Regular cardiac myocyte (primary cell): ENCODE results near the gene WDR74. TPM values are rescaled to one million over a fixed set of nuclear protein-coding genes. Genes with fewer than 3 reads are reported as not detected.

Source experiments
- total RNA-seq: library from RNA; depleted of rRNA; stranded (reverse); fragments of >200 nt; gene quantifications from 2 replicates; pipeline ENCODE4 v1.2.3, GENCODE V29; 2014

WDR74 gene
- 40.3 and 59.8 TPM in 2 replicates for total RNA-seq

DNA sequence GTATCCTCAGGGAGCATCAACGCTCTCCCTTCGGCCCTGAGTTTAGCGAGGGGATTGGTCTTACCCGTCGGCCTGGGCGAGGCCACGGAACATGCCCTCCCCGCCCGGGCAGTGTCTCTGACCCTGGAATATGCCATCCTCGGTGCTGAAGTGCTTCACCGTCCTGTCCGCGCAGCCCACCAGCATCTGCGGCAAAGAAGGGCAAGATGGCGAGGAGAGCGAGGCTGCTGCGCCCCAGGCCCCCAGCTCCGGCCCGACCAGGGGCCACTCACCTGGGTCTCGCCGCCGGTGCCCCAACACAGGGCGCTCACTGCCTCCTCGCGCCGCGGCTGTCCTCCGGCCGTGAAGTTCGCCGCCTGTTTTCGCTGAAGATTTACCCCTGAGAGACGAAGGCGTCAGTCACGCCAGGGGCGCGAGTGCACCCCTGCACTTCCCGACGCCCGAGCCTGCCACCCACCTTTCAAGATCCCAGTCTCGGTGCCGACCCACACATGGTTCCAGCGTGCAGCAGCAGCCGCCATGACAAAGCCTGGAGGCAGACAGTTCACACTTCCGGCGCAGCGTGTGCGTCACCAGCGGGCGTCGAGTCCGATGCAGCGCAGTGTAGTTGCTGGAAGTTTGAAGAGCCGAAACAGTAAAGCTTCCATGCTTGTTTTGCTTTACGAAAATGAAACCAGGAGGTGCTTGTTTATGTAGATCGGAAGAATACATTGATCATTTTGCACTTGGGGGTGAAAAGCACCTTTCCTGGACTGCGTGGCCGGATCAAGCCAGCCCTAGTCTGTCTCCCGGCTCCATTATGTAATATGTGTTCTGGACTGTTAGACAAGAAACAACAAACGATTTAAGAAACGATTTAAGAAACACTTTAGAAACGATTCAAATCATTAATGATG, at the start of gene WDR74:
TSS of gene WDR74 (minus strand) at position 541 of the 896 bp plus-strand sequence. CDS start at position 521, 20 bp downstream.

DNA sequence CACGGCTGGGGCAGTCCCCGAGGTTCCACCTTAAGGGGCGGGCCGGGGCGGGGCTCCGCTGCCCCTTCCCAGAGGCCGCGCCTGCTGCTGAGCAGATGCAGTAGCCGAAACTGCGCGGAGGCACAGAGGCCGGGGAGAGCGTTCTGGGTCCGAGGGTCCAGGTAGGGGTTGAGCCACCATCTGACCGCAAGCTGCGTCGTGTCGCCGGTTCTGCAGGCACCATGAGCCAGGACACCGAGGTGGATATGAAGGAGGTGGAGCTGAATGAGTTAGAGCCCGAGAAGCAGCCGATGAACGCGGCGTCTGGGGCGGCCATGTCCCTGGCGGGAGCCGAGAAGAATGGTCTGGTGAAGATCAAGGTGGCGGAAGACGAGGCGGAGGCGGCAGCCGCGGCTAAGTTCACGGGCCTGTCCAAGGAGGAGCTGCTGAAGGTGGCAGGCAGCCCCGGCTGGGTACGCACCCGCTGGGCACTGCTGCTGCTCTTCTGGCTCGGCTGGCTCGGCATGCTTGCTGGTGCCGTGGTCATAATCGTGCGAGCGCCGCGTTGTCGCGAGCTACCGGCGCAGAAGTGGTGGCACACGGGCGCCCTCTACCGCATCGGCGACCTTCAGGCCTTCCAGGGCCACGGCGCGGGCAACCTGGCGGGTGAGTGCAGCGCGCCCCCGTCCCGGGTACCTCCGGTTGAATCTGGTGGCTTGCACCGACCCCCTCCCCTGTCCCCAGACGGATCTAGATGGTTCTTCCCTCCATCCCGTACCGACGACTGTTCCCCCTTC, 41.6 kb upstream of the WDR74 start, which contains the start of gene SLC3A2:
TSS of gene SLC3A2 (plus strand) at position 94 of the 776 bp plus-strand sequence. CDS start at position 222, 128 bp downstream.

DNA sequence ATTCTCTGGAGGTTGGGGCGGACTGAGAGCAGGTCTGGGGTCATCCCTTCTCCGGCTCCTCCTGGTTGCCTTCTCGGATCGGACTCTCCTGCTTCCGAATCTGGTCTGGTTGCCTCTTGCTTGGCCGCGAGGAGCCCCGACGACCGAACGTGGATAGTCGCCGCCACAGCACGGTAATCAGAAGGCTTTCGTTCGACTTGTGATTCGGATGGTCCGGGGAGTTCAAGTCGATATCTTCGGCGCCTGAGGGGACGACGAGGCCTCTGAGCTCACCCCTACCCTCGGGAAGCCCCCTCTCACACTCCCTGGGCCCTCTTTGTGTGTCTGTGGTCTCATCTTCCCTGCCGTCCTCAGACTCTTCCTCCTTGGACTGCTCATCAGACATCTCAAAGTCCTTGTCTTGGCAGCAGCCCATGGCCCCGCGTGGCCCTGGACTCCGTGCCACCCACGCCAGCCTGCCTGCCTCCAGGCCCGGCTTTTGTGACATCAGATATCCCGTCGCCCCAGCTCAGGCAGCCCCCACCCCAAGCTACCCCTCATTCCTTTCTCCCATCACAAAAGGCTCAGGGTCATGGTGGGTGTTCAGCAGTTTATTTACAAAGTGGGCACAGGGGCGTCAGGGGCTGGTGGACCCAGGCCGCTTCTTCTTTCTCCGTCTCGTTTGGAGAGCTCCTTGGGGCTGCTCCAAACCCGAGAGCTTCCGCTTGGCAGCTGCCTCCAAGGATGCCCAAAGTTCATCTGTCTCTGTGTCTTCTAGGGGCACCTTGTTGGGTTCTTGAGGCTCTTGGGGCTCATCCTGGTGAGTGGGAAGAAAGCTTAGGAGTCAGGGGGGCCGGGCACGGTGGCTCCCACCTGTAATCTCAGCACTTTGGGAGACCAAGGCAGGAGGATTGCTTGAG, 6.8 kb downstream of the WDR74 start, which contains the start of gene TEX54:
TSS of gene TEX54 (minus strand) at position 506 of the 899 bp plus-strand sequence.

DNA sequence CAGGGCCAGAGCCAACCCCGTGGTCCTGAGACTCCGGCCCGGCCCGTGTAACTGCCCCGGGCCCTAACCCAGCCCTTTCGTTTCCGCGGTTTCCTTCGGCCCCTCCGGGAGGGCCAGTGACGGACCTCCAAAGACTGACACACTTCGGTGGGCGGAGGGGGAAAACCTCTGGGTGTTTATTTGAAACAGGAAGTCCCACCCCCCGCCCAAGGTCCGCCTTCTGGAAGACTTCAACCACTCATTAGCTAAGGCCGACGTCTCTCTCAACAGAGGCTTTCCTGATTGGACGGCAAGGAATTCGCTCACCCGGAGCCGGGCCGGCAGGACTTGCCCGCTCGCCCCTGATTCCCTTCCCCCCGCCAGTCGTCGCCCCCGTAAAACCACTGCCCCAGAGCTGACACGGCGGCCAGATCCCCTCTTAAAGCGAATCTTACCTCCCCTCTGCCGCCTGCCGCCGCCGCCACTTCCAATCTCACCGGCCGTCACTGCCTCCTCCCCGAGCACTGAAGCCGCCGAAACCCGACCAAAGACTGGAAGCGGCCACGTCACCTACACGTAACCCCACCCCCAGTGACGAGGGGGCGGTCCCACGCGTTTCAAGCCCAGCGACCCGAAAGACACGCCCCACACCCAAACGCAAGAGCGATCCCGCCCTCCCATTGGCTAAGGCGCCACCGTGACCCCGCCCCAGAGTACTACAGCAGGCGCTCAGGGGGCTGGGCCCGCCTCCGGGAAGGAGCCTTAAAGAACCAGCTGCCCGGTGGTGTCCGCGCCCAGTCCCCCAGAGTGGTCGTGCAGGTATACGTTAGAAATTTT, 7.7 kb downstream of the WDR74 start, which contains the start of gene STX5:
TSS of gene STX5 (minus strand) at position 532 of the 816 bp plus-strand sequence. CDS start 808 bp downstream, outside the sequence.

DNA sequence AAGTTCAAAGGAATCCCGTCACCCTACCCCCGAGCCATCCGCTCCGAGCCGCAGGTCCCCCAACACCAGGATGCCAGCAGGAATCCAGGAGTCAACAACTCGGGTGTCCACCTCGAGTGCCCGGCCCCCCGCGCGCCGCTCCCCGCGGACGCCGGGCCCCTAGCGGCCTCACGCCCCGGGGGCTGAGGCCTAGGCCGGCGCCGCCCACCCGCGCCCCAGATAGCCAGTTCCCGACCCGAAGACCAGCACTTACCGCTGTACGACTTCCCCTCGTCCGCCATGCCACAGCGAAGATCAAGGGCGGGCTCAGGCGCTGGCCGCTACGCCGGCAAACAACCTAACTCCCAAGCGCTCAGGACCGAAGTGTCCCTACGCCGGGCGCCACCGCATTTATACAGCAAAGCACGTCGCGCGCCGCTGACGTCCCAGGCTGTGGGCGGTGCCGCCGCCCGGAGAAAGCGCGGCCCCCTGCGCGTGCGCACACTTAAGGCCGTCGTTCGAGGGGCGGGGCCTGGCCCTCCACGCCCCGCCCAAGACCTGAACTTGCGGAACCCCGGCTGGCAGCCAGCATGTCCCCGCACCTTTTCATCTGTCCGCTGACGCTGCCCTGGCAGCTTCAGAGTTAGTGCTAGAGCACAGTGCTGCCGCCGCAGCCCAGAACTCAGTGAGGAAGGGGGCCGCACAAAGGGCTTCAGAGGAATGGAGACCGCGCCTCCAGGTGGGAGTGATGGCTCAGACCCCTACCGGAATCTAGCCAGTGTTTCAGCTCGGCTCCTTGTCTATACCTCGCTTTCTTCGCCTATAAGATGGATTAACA, 34.1 kb downstream of the WDR74 start, which contains the start of gene NXF1:
TSS of gene NXF1 (minus strand) at position 365 of the 817 bp plus-strand sequence. CDS start at position 281, 84 bp downstream.

DNA sequence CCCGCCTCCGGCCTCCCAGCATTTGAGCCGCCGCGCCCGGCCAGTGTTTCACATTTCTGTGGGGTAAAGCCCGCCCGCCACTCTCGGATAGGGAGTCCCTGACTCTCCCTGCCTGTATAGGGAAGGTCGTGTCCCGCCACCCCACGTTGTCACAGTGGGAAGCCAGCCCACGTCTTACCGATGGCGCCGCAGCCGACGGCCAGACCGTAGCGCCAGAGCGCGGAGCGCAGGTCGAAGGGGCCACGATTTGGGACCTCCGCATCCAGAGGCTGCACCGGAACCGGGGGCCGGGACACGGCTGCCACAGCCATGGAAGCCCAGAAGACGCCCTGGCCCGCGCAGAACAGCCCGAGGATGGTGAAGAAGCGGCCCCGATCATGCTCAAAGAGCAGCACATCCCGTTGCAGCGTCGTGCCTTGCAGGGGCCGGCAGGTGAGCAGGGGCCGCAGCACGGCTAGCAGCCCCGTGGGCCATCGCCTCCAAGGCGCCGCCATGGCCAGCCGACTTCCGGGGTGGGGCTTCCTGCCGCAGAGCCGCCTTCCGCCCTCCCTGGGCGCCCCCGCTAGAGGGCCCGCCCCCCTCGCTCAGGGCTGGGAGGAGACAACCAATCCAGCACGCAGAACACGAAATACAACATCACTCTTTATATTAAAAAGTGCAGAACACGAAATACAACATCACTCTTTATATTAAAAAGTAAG, 47.7 kb downstream of the WDR74 start, which contains the start of gene TMEM223:
TSS of gene TMEM223 (minus strand) at position 506 of the 701 bp plus-strand sequence. CDS start at position 494, 12 bp downstream.

DNA sequence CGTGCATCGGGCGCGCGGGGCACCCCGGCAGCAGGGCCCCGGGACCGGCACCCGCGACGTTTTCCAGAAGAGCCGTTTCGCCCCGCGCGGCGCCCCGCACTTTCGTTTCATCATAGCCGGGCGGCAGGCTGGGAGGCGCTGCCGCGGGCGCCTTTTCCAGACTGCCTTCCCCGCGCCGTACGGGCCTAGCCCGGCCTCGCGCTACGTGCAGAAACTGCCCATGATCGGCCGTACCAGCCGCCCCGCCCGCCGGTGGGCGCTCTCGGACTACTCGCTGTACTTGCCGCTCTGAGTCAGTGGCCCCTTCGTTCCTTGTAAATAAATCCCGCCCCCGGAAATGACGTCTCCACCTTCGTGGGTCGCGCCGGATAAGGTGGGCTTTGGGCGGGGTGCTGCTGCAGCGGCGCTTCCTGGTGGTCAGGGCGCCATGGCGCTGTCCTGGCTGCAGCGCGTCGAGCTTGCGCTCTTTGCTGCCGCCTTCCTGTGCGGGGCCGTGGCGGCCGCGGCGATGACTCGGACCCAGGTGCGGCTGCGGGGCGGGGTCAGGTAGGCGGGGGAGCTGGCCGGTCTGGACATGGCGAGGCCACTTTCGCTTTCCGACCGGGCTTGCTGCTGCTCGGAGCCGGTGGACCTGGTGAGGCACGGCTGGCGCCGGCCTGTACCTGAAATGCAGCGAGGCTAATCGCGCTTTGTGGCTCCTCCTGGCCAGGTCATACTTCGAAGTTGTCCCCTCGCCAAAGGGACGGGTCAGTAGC, 52.2 kb downstream of the WDR74 start, which contains the start of gene TMEM179B:
TSS of gene TMEM179B (plus strand) at position 398 of the 755 bp plus-strand sequence. CDS start at position 428, 30 bp downstream.

Other genes with a start within 250 kb of the WDR74 start
- 6.2 and 7.9 TPM in 2 replicates for gene TUT1, start 248.1 kb downstream of the WDR74 start, total RNA-seq
- 93.6 and 166 TPM in 2 replicates for gene MTA2, start 237.7 kb downstream of the WDR74 start, total RNA-seq
- 13.2 and 15.1 TPM in 2 replicates for gene EML3, start 226.8 kb downstream of the WDR74 start, total RNA-seq
- 2.0 and 3.1 TPM in 2 replicates for gene ROM1, start 226.3 kb downstream of the WDR74 start, total RNA-seq
- gene B3GAT3, start 217.6 kb downstream of the WDR74 start, total RNA-seq: 39.5 and 39.7 TPM in 2 replicates
- gene GANAB, start 193.0 kb downstream of the WDR74 start, total RNA-seq: 233 and 273 TPM in 2 replicates
- 17.2 and 33.7 TPM in 2 replicates for gene INTS5, start 186.3 kb downstream of the WDR74 start, total RNA-seq
- 21.4 and 48.1 TPM in 2 replicates for gene C11orf98, start 174.4 kb downstream of the WDR74 start, total RNA-seq
- 9.8 and 11.0 TPM in 2 replicates for gene CSKMT, start 174.3 kb downstream of the WDR74 start, total RNA-seq
- 7.0 and 13.2 TPM in 2 replicates for gene UQCC3, start 167.9 kb downstream of the WDR74 start, total RNA-seq
- gene LBHD1, start 167.3 kb downstream of the WDR74 start, total RNA-seq: 2.5 and 3.7 TPM in 2 replicates
- gene UBXN1, start 160.5 kb downstream of the WDR74 start, total RNA-seq: 110 and 143 TPM in 2 replicates
- gene LRRN4CL, start 150.1 kb downstream of the WDR74 start, total RNA-seq: 0.58 and 9.6 TPM in 2 replicates
- 48.3 and 54.4 TPM in 2 replicates for gene BSCL2, start 132.2 kb downstream of the WDR74 start, total RNA-seq
- not detected in 2 replicates for gene GNG3, start 131.9 kb downstream of the WDR74 start, total RNA-seq
- gene HNRNPUL2, start 112.1 kb downstream of the WDR74 start, total RNA-seq: 5.6 and 6.1 TPM in 2 replicates
- 28.4 and 30.4 TPM in 2 replicates for gene TTC9C, start 111.1 kb downstream of the WDR74 start, total RNA-seq
- 11.6 and 13.6 TPM in 2 replicates for gene ZBTB3, start 85.4 kb downstream of the WDR74 start, total RNA-seq
- 45.1 and 76.1 TPM in 2 replicates for gene POLR2G, start 78.0 kb downstream of the WDR74 start, total RNA-seq
- 14.1 and 17.8 TPM in 2 replicates for gene TAF6L, start 68.2 kb downstream of the WDR74 start, total RNA-seq
- 34.9 and 46.5 TPM in 2 replicates for gene TMEM179B, start 52.2 kb downstream of the WDR74 start, total RNA-seq
- 18.6 and 20.9 TPM in 2 replicates for gene TMEM223, start 47.6 kb downstream of the WDR74 start, total RNA-seq
- gene NXF1, start 34.1 kb downstream of the WDR74 start, total RNA-seq: 21.1 and 21.5 TPM in 2 replicates
- 27.6 and 39.3 TPM in 2 replicates for gene STX5, start 7.5 kb downstream of the WDR74 start, total RNA-seq
- gene TEX54, start 6.7 kb downstream of the WDR74 start, total RNA-seq: not detected in 2 replicates
- 137 and 149 TPM in 2 replicates for gene SLC3A2, start 41.3 kb upstream of the WDR74 start, total RNA-seq
- not detected in 2 replicates for gene CHRM1, start 81.8 kb upstream of the WDR74 start, total RNA-seq
- gene SLC22A6, start 145.4 kb upstream of the WDR74 start, total RNA-seq: not detected in 2 replicates
- not detected in 2 replicates for gene SLC22A8, start 176.3 kb upstream of the WDR74 start, total RNA-seq